MV-4-11 (cell line): Measurements from ENCODE around the gene CRYBG2.

Source experiments
- DNase-seq: peaks from one replicate; lab custom pipeline; 2025; lab: John Stamatoyannopoulos, UW

Gene CRYBG2

GRCh38 chr1:26321315-26322041, 32.5 kb downstream of the CRYBG2 start:
- peak; percentile 78 for DNase-seq

- DNase-seq, result no peak
Observed at GRCh38 chr1:26320896-26321295, 33.0 kb downstream of the CRYBG2 start.

GRCh38 chr1:26318338-26319064, 35.4 kb downstream of the CRYBG2 start:
- DNase-seq, result peak; percentile 51

- DNase-seq, result no peak
Observed at GRCh38 chr1:26317612-26318337, 36.2 kb downstream of the CRYBG2 start, which contains the start of gene CD52. TSS of gene CD52 (plus strand) at chr1:26317958. CDS start at chr1:26318018, 60 bp downstream.

- peak; percentile 32 for DNase-seq
Observed at GRCh38 chr1:26317146-26317545, 36.8 kb downstream of the CRYBG2 start.

- DNase-seq, result no peak
Observed at GRCh38 chr1:26315874-26316850, 37.8 kb downstream of the CRYBG2 start.

- no peak for DNase-seq
Observed at GRCh38 chr1:26314501-26314900, 39.4 kb downstream of the CRYBG2 start.

- peak; percentile 50 for DNase-seq
Observed at GRCh38 chr1:26307966-26308899, 45.7 kb downstream of the CRYBG2 start.

GRCh38 chr1:26307363-26307781, 46.6 kb downstream of the CRYBG2 start:
- DNase-seq, result no peak

- peak; percentile 89 for DNase-seq
Observed at GRCh38 chr1:26306290-26307229, 47.4 kb downstream of the CRYBG2 start, which contains the start of gene UBXN11. TSS of gene UBXN11 (minus strand) at chr1:26306636. CDS start at chr1:26302883, 3,753 bp downstream.

- peak; percentile 67 for DNase-seq
Observed at GRCh38 chr1:26305667-26306289, 48.2 kb downstream of the CRYBG2 start.

GRCh38 chr1:26302733-26303405, 51.1 kb downstream of the CRYBG2 start:
- no peak for DNase-seq

GRCh38 chr1:26300578-26301275, 53.2 kb downstream of the CRYBG2 start:
- DNase-seq, result no peak

- DNase-seq, result no peak
Observed at GRCh38 chr1:26297791-26298124, 56.2 kb downstream of the CRYBG2 start.

GRCh38 chr1:26297057-26297790, 56.7 kb downstream of the CRYBG2 start:
- DNase-seq, result no peak

GRCh38 chr1:26296340-26297056, 57.4 kb downstream of the CRYBG2 start:
- DNase-seq, result no peak
